PC-9 (cell line): ENCODE results near the gene MORN5.

ENCODE experiments used
- CTCF ChIP-seq: fragments of 200-600 bp; sonication (generic); conservative IDR thresholded peaks from 2 replicates; pipeline ENCODE4 v1.6.1; 2017; ENCODE audit warnings: mixed run types, antibody characterized with exemption, mild to moderate bottlenecking, moderate library complexity
- EZH2 ChIP-seq: fragments of 200-600 bp; sonication (generic); IDR thresholded peaks from 2 replicates; pipeline ENCODE4 v1.8.0; 2017; ENCODE audit warnings: antibody characterized with exemption, low read depth

- no peak for TF ChIP-seq CTCF
- no peak for TF ChIP-seq EZH2
Measured at GRCh38 chr9:122186301-122186700, 26.6 kb downstream of the MORN5 start.
